Measurements from ENCODE around the gene JAKMIP1.

- TF ChIP-seq CTCF (IDR thresholded peaks at IDR 0.05), result no peak
- no peak for TF ChIP-seq POLR2A (IDR thresholded peaks at IDR 0.05)
Measured at GRCh38 chr4:6095023-6095752, 105.2 kb downstream of the JAKMIP1 start.
